CD14-positive monocyte (primary cell): ENCODE results near the gene RGMB. TPM values are rescaled to one million over a fixed set of nuclear protein-coding genes. Genes with fewer than 3 reads are reported as not detected.

Experiments used
- DNase-seq, 3 donors: peaks; one replicate each; pipeline ENCODE4 v3.0.0-alpha.2; 2011 to 2022
- H2AFZ ChIP-seq: 2 replicates; pipeline ENCODE4 v1.6.0; 2012; ENCODE audit warnings: mild to moderate bottlenecking, low read depth, low read length, inconsistent platforms; ENCODE audit not compliant: insufficient read depth, poor library complexity, severe bottlenecking
- H3K27ac ChIP-seq, 2 donors: 1 replicate in 1 of 2; 2 replicates in 1 of 2; pipeline ENCODE4 v1.5.1; 2012 to 2013; ENCODE audit warnings: low read length in 2 of 2, control low read depth in 1 of 2, inconsistent platforms in 1 of 2, low read depth in 1 of 2, mild to moderate bottlenecking in 1 of 2
- H3K27me3 ChIP-seq, 2 donors: one replicate each; pipeline versions ENCODE4 v1.6.0 to v1.6.1; 2011 to 2013; ENCODE audit warnings: low read length in 2 of 2; ENCODE audit not compliant: control insufficient read depth in 2 of 2, insufficient read depth in 2 of 2
- H3K36me3 ChIP-seq, 2 donors: replicated peaks in 1 of 2; 1 replicate in 1 of 2; 2 replicates in 1 of 2; pipeline versions ENCODE4 v1.5.1 to v1.6.1; 2012 to 2013; ENCODE audit warnings: low read length in 2 of 2, control low read depth in 1 of 2, inconsistent platforms in 1 of 2, mild to moderate bottlenecking in 1 of 2; ENCODE audit not compliant: insufficient read depth in 2 of 2, control insufficient read depth in 1 of 2
- H3K4me1 ChIP-seq, 2 donors: 1 replicate in 1 of 2; 2 replicates in 1 of 2; pipeline versions ENCODE4 v1.5.1 to v1.6.1; 2012 to 2013; ENCODE audit warnings: low read length in 2 of 2, control low read depth in 1 of 2, inconsistent platforms in 1 of 2, mild to moderate bottlenecking in 1 of 2, moderate library complexity in 1 of 2; ENCODE audit not compliant: insufficient read depth in 2 of 2, control insufficient read depth in 1 of 2
- H3K4me2 ChIP-seq: replicated peaks from 2 replicates; pipeline ENCODE3; 2012; ENCODE audit warnings: low read length, moderate library complexity, mild to moderate bottlenecking; ENCODE audit not compliant: poor library complexity, severe bottlenecking; ENCODE audit errors: extremely low read depth
- H3K4me3 ChIP-seq, 3 experiments: fragments of 200-600 bp in 1 of 3; sonication (generic) in 1 of 3; replicated peaks in 1 of 3; 1 replicate in 2 of 3; 2 replicates in 1 of 3; pipeline ENCODE4 v1.5.1; 2011 to 2013; ENCODE audit warnings: low read length in 3 of 3, mild to moderate bottlenecking in 3 of 3, control low read depth in 2 of 3, low read depth in 2 of 3, inconsistent platforms in 1 of 3, moderate library complexity in 1 of 3
- H3K79me2 ChIP-seq: 2 replicates; pipeline ENCODE4 v1.6.0; 2012; ENCODE audit warnings: mild to moderate bottlenecking, control low read depth, inconsistent platforms, low read length, moderate library complexity; ENCODE audit not compliant: insufficient read depth
- H3K9ac ChIP-seq: 2 replicates; pipeline ENCODE4 v1.6.0; 2017; ENCODE audit warnings: low read length, mild to moderate bottlenecking; ENCODE audit not compliant: insufficient read depth, poor library complexity, severe bottlenecking
- H3K9me3 ChIP-seq, 2 donors: replicated peaks in 1 of 2; 1 replicate in 1 of 2; 2 replicates in 1 of 2; pipeline versions ENCODE4 v1.5.1 to v1.6.1; 2012 to 2013; ENCODE audit warnings: low read length in 2 of 2, control low read depth in 1 of 2; ENCODE audit not compliant: control insufficient read depth in 1 of 2, insufficient read depth in 1 of 2
- H4K20me1 ChIP-seq: 2 replicates; pipeline ENCODE4 v1.6.0; 2012; ENCODE audit warnings: mild to moderate bottlenecking, low read length, control low read depth, moderate library complexity; ENCODE audit not compliant: insufficient read depth
- H3K27ac Mint-ChIP-seq, 7 donors: one replicate each; pipeline ENCODE4 v1.8.0; 2020; ENCODE audit warnings: mild to moderate bottlenecking in 7 of 7, mixed read lengths in 7 of 7, moderate library complexity in 6 of 7, inconsistent platforms in 2 of 7
- H3K27me3 Mint-ChIP-seq, 3 donors: one replicate each; pipeline ENCODE4 v1.8.0; 2021 to 2022; ENCODE audit warnings: low read depth in 3 of 3, mild to moderate bottlenecking in 3 of 3, mixed read lengths in 3 of 3, moderate library complexity in 3 of 3, inconsistent platforms in 1 of 3
- H3K36me3 Mint-ChIP-seq, 2 donors: one replicate each; pipeline ENCODE4 v1.8.0; 2020; ENCODE audit warnings: mixed read lengths in 2 of 2, inconsistent platforms in 1 of 2, mild to moderate bottlenecking in 1 of 2
- H3K4me1 Mint-ChIP-seq: one replicate; pipeline ENCODE4 v1.8.0; 2020; ENCODE audit warnings: mild to moderate bottlenecking, mixed read lengths
- H3K4me3 Mint-ChIP-seq, 2 donors: one replicate each; pipeline ENCODE4 v1.8.0; 2020; ENCODE audit warnings: mild to moderate bottlenecking in 2 of 2, mixed read lengths in 2 of 2, moderate library complexity in 1 of 2
- H3K9me3 Mint-ChIP-seq, 7 donors: one replicate each; pipeline ENCODE4 v1.8.0; 2020 to 2022; ENCODE audit warnings: mixed read lengths in 7 of 7, mild to moderate bottlenecking in 6 of 7, moderate library complexity in 6 of 7, inconsistent platforms in 2 of 7
- CTCF ChIP-seq: fragments of 200-600 bp; IDR thresholded peaks from one replicate; pipeline ENCODE4 v1.8.0; 2022; ENCODE audit warnings: antibody characterized with exemption, mild to moderate bottlenecking
- WGBS: methylation state at CpG from one replicate; pipeline ENCODE4 v1.1.5; 2013; ENCODE audit warnings: missing lambda C conversion rate; ENCODE audit not compliant: insufficient coverage; 5-methylcytosine and 5-hydroxymethylcytosine counted together
- intact Hi-C, 2 donors: fragments of 100-400 bp; cut with micrococcal nuclease; formaldehyde crosslinking; loops; one replicate each; pipeline versions ENCODE4 v1.15.0 to v1.15.1; 2023
- polyA plus RNA-seq, 3 donors: library from polyadenylated mRNA; depleted of rRNA in 1 of 3; unstranded in 2 of 3; stranded (reverse) in 1 of 3; fragments of 300-500 nt in 2 of 3; fragments of >200 nt in 1 of 3; fragmentation: Illumina TruSeq in 2 of 3; gene quantifications; 1 replicate in 2 of 3; 2 replicates in 1 of 3; pipeline ENCODE4 v1.2.3, GENCODE V29; 2012 to 2021

Gene RGMB
- polyA plus RNA-seq, 3 donors, result 0.12 to 0.17 TPM; not detected in 1

GRCh38 chr5:98755406-98755805 lies 18.1 kb upstream of the RGMB start:
- Mint-ChIP-seq H3K9me3 (peaks cover 0 to 9% (median 2%) of the 10 kb centered on the region in 7 donors), H3K27me3 (peaks cover 4 to 21% (median 5%) of the 10 kb centered on the region in 3 donors), H3K36me3 (no peaks in the 10 kb centered on the region), H3K4me3 (no peak overlapping the region), H3K27ac (no peak overlapping the region), H3K4me1 (no peaks in the 10 kb centered on the region)
- TF ChIP-seq CTCF, result no peak
- Histone ChIP-seq H4K20me1 (no peaks in the 10 kb centered on the region), H3K9ac (no peak overlapping the region), H3K4me1 (no peaks in the 10 kb centered on the region), H2AFZ (no peak overlapping the region), H3K27ac (no peak overlapping the region), H3K9me3 (no peaks in the 10 kb centered on the region), H3K36me3 (no peaks in the 10 kb centered on the region), H3K79me2 (no peaks in the 10 kb centered on the region), H3K4me3 (no peak overlapping the region), H3K4me2 (no peak overlapping the region), H3K27me3 (peaks cover 2 to 6% of the 10 kb centered on the region in 2 donors)
- intact Hi-C loops, result no loop called here
- no peak for DNase-seq
- WGBS, result no CpG with 5 or more reads among the region's 3 CpGs

GRCh38 chr5:98757978-98758377 lies 15.5 kb upstream of the RGMB start:
- no peaks in the 10 kb centered on the region for H4K20me1 ChIP-seq
- H3K27ac ChIP-seq, result no peak overlapping the region
- no peaks in the 10 kb centered on the region for H3K4me1 Mint-ChIP-seq
- intact Hi-C loops, result no loop called here
- H3K4me2 ChIP-seq, result no peak overlapping the region
- no peak overlapping the region for H2AFZ ChIP-seq
- no peak overlapping the region for H3K27ac Mint-ChIP-seq
- H3K4me3 Mint-ChIP-seq, result no peak overlapping the region
- H3K4me3 ChIP-seq, result no peak overlapping the region
- H3K79me2 ChIP-seq, result no peaks in the 10 kb centered on the region
- H3K9me3 ChIP-seq, result no peaks in the 10 kb centered on the region
- no peak for DNase-seq
- no peaks in the 10 kb centered on the region for H3K4me1 ChIP-seq
- no peaks in the 10 kb centered on the region for H3K36me3 Mint-ChIP-seq
- peaks cover 5 to 29% (median 8%) of the 10 kb centered on the region in 3 donors for H3K27me3 Mint-ChIP-seq
- TF ChIP-seq CTCF, result no peak
- no peak overlapping the region for H3K9ac ChIP-seq
- peaks cover 0 to 14% (median 2%) of the 10 kb centered on the region in 7 donors for H3K9me3 Mint-ChIP-seq
- WGBS, result 100% methylated on average over 1 of the region's 2 CpGs
- H3K36me3 ChIP-seq, result no peaks in the 10 kb centered on the region
- H3K27me3 ChIP-seq, result peaks cover 5 to 15% of the 10 kb centered on the region in 2 donors
